ENCODE data around the gene PSMD8. TPM values are rescaled to one million over a fixed set of nuclear protein-coding genes. Genes with fewer than 3 reads are reported as not detected.

PSMD8 gene
- total RNA-seq, 1 donor = 285 TPM

- H2AFZ ChIP-seq (ENCODE audit: low read length) = peak within 1 kb of the TSS; percentile 82
- H3K4me2 ChIP-seq (ENCODE audit: insufficient read depth, low read length) = peak within 1 kb of the TSS; percentile 94
- TF ChIP-seq CTCF (IDR thresholded peaks at IDR 0.05; ENCODE audit: extremely low read depth, low read depth, low read length) = no peak
- no peaks in the 10 kb centered on the region for H3K27me3 ChIP-seq (ENCODE audit: insufficient read depth, low read length)
- peaks cover 23% of the 10 kb centered on the region for H3K79me2 ChIP-seq (ENCODE audit: insufficient read depth, low read length)
- peaks cover 28% of the 10 kb centered on the region for H3K36me3 ChIP-seq (ENCODE audit: insufficient read depth, low read length)
- H3K4me1 ChIP-seq (ENCODE audit: insufficient read depth, low read length) = peaks cover 23% of the 10 kb centered on the region
- peak; percentile 100 for DNase-seq (ENCODE audit: insufficient read length, low spot score, missing footprints)
- peaks cover 15% of the 10 kb centered on the region for H4K20me1 ChIP-seq (ENCODE audit: insufficient read depth, low read length)
- H3K9me3 ChIP-seq (ENCODE audit: low read depth, low read length) = no peaks in the 10 kb centered on the region
- peak within 1 kb of the TSS; percentile 97 for H3K4me3 ChIP-seq (ENCODE audit: insufficient read depth, low read length)
- H3K27ac ChIP-seq (ENCODE audit: low read depth, low read length) = peak within 1 kb of the TSS; percentile 82
Measured at GRCh38 chr19:38387550-38388348, 13.4 kb downstream of the PSMD8 start, which contains the start of gene GGN. Gene GGN (minus strand): TSS chr19:38388034. CDS start chr19:38387261, 773 bp downstream.

GRCh38 chr19:38388349-38389100, 14.2 kb downstream of the PSMD8 start, which contains the start of gene SPRED3:
Gene SPRED3 (plus strand): TSS chr19:38388697. CDS start chr19:38390303, 1,606 bp downstream.
- peak within 1 kb of the TSS; percentile 82 for H3K27ac ChIP-seq (ENCODE audit: low read depth, low read length)
- peaks cover 28% of the 10 kb centered on the region for H3K36me3 ChIP-seq (ENCODE audit: insufficient read depth, low read length)
- H3K79me2 ChIP-seq (ENCODE audit: insufficient read depth, low read length) = peaks cover 23% of the 10 kb centered on the region
- TF ChIP-seq CTCF (IDR thresholded peaks at IDR 0.05; ENCODE audit: extremely low read depth, low read depth, low read length) = no peak
- peak; percentile 98 for DNase-seq (ENCODE audit: insufficient read length, low spot score, missing footprints)
- peak within 1 kb of the TSS; percentile 94 for H3K4me2 ChIP-seq (ENCODE audit: insufficient read depth, low read length)
- H3K4me3 ChIP-seq (ENCODE audit: insufficient read depth, low read length) = peak within 1 kb of the TSS; percentile 97
- H3K4me1 ChIP-seq (ENCODE audit: insufficient read depth, low read length) = peaks cover 27% of the 10 kb centered on the region
- H3K27me3 ChIP-seq (ENCODE audit: insufficient read depth, low read length) = no peaks in the 10 kb centered on the region
- peaks cover 18% of the 10 kb centered on the region for H4K20me1 ChIP-seq (ENCODE audit: insufficient read depth, low read length)
- peak within 1 kb of the TSS; percentile 82 for H2AFZ ChIP-seq (ENCODE audit: low read length)
- H3K9me3 ChIP-seq (ENCODE audit: low read depth, low read length) = no peaks in the 10 kb centered on the region

GRCh38 chr19:38389101-38389925, 14.9 kb downstream of the PSMD8 start:
- Histone ChIP-seq H2AFZ (ENCODE audit: low read length) (peak overlapping the region; percentile 71), H3K79me2 (ENCODE audit: insufficient read depth, low read length) (peaks cover 23% of the 10 kb centered on the region), H3K36me3 (ENCODE audit: insufficient read depth, low read length) (peaks cover 28% of the 10 kb centered on the region), H3K9me3 (ENCODE audit: low read depth, low read length) (no peaks in the 10 kb centered on the region), H4K20me1 (ENCODE audit: insufficient read depth, low read length) (peaks cover 19% of the 10 kb centered on the region), H3K4me1 (ENCODE audit: insufficient read depth, low read length) (peaks cover 27% of the 10 kb centered on the region), H3K4me2 (ENCODE audit: insufficient read depth, low read length) (peak overlapping the region; percentile 94), H3K27me3 (ENCODE audit: insufficient read depth, low read length) (no peaks in the 10 kb centered on the region), H3K4me3 (ENCODE audit: insufficient read depth, low read length) (peak overlapping the region; percentile 97), H3K27ac (ENCODE audit: low read depth, low read length) (peak overlapping the region; percentile 82)
- DNase-seq (ENCODE audit: insufficient read length, low spot score, missing footprints) = peak; percentile 100
- no peak for TF ChIP-seq CTCF (IDR thresholded peaks at IDR 0.05; ENCODE audit: extremely low read depth, low read depth, low read length)
